GM12892 (cell line): ENCODE data around the gene ITGB4.

Experiments
- POLR2A ChIP-seq: IDR thresholded peaks from 2 replicates; pipeline ENCODE4 v1.6.1; 2011; ENCODE audit warnings: low read depth, low read length, control low read depth
- POLR2AphosphoS5 ChIP-seq: IDR thresholded peaks from 2 replicates; pipeline ENCODE4 v1.6.1; 2011; ENCODE audit warnings: low read depth, low read length, control low read depth
- TAF1 ChIP-seq: IDR thresholded peaks from 2 replicates; pipeline ENCODE4 v1.6.1; 2011; ENCODE audit warnings: low read depth, mild to moderate bottlenecking, control low read depth, low read length, borderline replicate concordance

- TF ChIP-seq POLR2A (no peak), TAF1 (no peak), POLR2AphosphoS5 (no peak)
Observed at GRCh38 chr17:75706042-75706728, 15.1 kb upstream of the ITGB4 start.
